ENCODE data around the gene CASZ1. TPM values are rescaled to one million over a fixed set of nuclear protein-coding genes. Genes with fewer than 3 reads are reported as not detected.

Gene CASZ1
- total RNA-seq, 2 donors from 2014 or later: 45.0 to 56.0 TPM

GRCh38 chr1:10694633-10695627, 101.5 kb downstream of the CASZ1 start:
- peaks cover 15% of the 10 kb centered on the region for H3K4me1 ChIP-seq
- no peaks in the 10 kb centered on the region for H3K36me3 ChIP-seq
- H3K4me3 ChIP-seq: peak overlapping the region; percentile 44
- peak; percentile 87 for DNase-seq
- peak overlapping the region; percentile 71 for H3K27ac ChIP-seq
- no peaks in the 10 kb centered on the region for H3K27me3 ChIP-seq
- H3K9me3 ChIP-seq: no peaks in the 10 kb centered on the region
- peak overlapping the region; percentile 63 to 73 for H3K9ac ChIP-seq (ENCODE audit: low read depth in 2 of 2, low read length in 2 of 2)
- TF ChIP-seq CTCF (IDR thresholded peaks at IDR 0.05): no peak
- intact Hi-C loops (cut with DNase I): loop anchor here (5.0 to 10.0 kb wide), 2 partner anchors 172 to 190 kb away; no protein-coding TSS in a partner anchor

- Histone ChIP-seq H3K9ac (ENCODE audit: low read depth in 2 of 2, low read length in 2 of 2) (peak overlapping the region in 1 of 2 donors; percentile 80), H3K27ac (peak overlapping the region; percentile 77), H3K36me3 (no peaks in the 10 kb centered on the region), H3K27me3 (no peaks in the 10 kb centered on the region), H3K4me1 (peaks cover 16% of the 10 kb centered on the region), H3K4me3 (peak overlapping the region; percentile 59), H3K9me3 (no peaks in the 10 kb centered on the region)
- intact Hi-C loops (cut with DNase I): loop anchor here (5.0 to 10.0 kb wide), 2 partner anchors 173 to 189 kb away; no protein-coding TSS in a partner anchor
- no peak for TF ChIP-seq CTCF (IDR thresholded peaks at IDR 0.05)
- peak; percentile 76 for DNase-seq
These were observed 102.2 kb downstream of the CASZ1 start for GRCh38 chr1:10694274-10694632.

- H3K36me3 ChIP-seq: no peaks in the 10 kb centered on the region
- TF ChIP-seq CTCF (IDR thresholded peaks at IDR 0.05): no peak
- peak overlapping the region; percentile 77 for H3K27ac ChIP-seq
- H3K4me1 ChIP-seq: peaks cover 21% of the 10 kb centered on the region
- H3K9me3 ChIP-seq: no peaks in the 10 kb centered on the region
- peak overlapping the region; percentile 59 for H3K4me3 ChIP-seq
- peak overlapping the region; percentile 71 to 80 for H3K9ac ChIP-seq (ENCODE audit: low read depth in 2 of 2, low read length in 2 of 2)
- intact Hi-C loops (cut with DNase I): loop anchor here (5.0 to 10.0 kb wide), 2 partner anchors 174 to 189 kb away; no protein-coding TSS in a partner anchor
- H3K27me3 ChIP-seq: no peaks in the 10 kb centered on the region
- no peak for DNase-seq
These were observed 102.8 kb downstream of the CASZ1 start for GRCh38 chr1:10693497-10694273.

- DNase-seq: no peak
- H3K27me3 ChIP-seq: no peaks in the 10 kb centered on the region
- intact Hi-C loops (cut with DNase I): loop anchor here (5.0 to 10.0 kb wide), 2 partner anchors 174 to 188 kb away; no protein-coding TSS in a partner anchor
- H3K27ac ChIP-seq: peak overlapping the region; percentile 77
- H3K9me3 ChIP-seq: no peaks in the 10 kb centered on the region
- H3K9ac ChIP-seq (ENCODE audit: low read depth in 2 of 2, low read length in 2 of 2): peak overlapping the region; percentile 71 to 80
- no peaks in the 10 kb centered on the region for H3K36me3 ChIP-seq
- no peak for TF ChIP-seq CTCF (IDR thresholded peaks at IDR 0.05)
- peak overlapping the region; percentile 59 for H3K4me3 ChIP-seq
- peaks cover 26% of the 10 kb centered on the region for H3K4me1 ChIP-seq
These were observed 103.3 kb downstream of the CASZ1 start for GRCh38 chr1:10693152-10693496.

GRCh38 chr1:10692401-10693021, 103.9 kb downstream of the CASZ1 start:
- H3K4me3 ChIP-seq: peak overlapping the region; percentile 59
- no peaks in the 10 kb centered on the region for H3K27me3 ChIP-seq
- intact Hi-C loops (cut with DNase I): loop anchor here (5.0 to 10.0 kb wide), 2 partner anchors 175 to 188 kb away; no protein-coding TSS in a partner anchor
- peak overlapping the region; percentile 77 for H3K27ac ChIP-seq
- H3K9ac ChIP-seq (ENCODE audit: low read depth in 2 of 2, low read length in 2 of 2): peak overlapping the region in 1 of 2 donors; percentile 71
- DNase-seq: peak; percentile 88
- H3K36me3 ChIP-seq: no peaks in the 10 kb centered on the region
- peak; percentile 39 for TF ChIP-seq CTCF (IDR thresholded peaks at IDR 0.05)
- peaks cover 27% of the 10 kb centered on the region for H3K4me1 ChIP-seq
- H3K9me3 ChIP-seq: no peaks in the 10 kb centered on the region

Measured in colonic mucosa (tissue), 4 donors.